Activated CD8-positive, alpha-beta memory T cell treated with anti-CD3 and anti-CD28 coated beads for 36 hours (primary cell): ENCODE results near the gene COTL1. TPM values are rescaled to one million over a fixed set of nuclear protein-coding genes. Genes with fewer than 3 reads are reported as not detected.

ENCODE experiments used
- CTCF ChIA-PET: fragments of 350-600 bp; sonication (Branson Sonifier 250); formaldehyde crosslinking; loops from one replicate; lab custom pipeline; 2021; ENCODE audit warnings: antibody characterized with exemption; lab: Charles Lee
- POLR2A ChIA-PET: fragments of 350-600 bp; sonication (Branson Sonifier 250); formaldehyde crosslinking; loops from one replicate; lab custom pipeline; 2021; ENCODE audit warnings: antibody characterized with exemption; lab: Charles Lee
- total RNA-seq, 2 experiments: library from RNA; stranded (reverse); gene quantifications; one replicate each; pipeline ENCODE4 v1.2.3, GENCODE V29; 2021

The COTL1 gene
- total RNA-seq, 2 experiments from 2014 or later: 450 to 456 TPM

GRCh38 chr16:84593825-84594724, 23.8 kb downstream of the COTL1 start:
- ChIA-PET CTCF (interaction anchor here (1.0 to 1.6 kb wide), 7 partner anchors 9 to 407 kb away, joined by 3 to 7 read pairs (median 4); partner anchors contain the start of gene TAF1C), POLR2A (interaction anchor here (0.6 to 1.2 kb wide), 6 partner anchors 9 to 55 kb away, joined by 3 to 6 read pairs (median 3); no protein-coding TSS in a partner anchor)

GRCh38 chr16:84592718-84593117, 25.2 kb downstream of the COTL1 start:
- POLR2A ChIA-PET: interaction anchor here (0.7 kb wide), 2 partner anchors 19 to 26 kb away, joined by 4 read pairs; no protein-coding TSS in a partner anchor
- CTCF ChIA-PET: interaction anchor here (0.7 to 1.5 kb wide), 3 partner anchors 21 to 55 kb away, joined by 3 to 4 read pairs (median 3); no protein-coding TSS in a partner anchor

- CTCF ChIA-PET: interaction anchor here (0.9 kb wide), 1 partner anchor 26 kb away, joined by 3 read pairs; no protein-coding TSS in a partner anchor
- POLR2A ChIA-PET: no interaction called here
Observed at GRCh38 chr16:84589975-84590719, 27.7 kb downstream of the COTL1 start.

- POLR2A ChIA-PET: no interaction called here
- CTCF ChIA-PET: interaction anchor here (1.1 to 1.5 kb wide), 2 partner anchors 20 to 34 kb away, joined by 3 read pairs; no protein-coding TSS in a partner anchor
Observed at GRCh38 chr16:84588991-84589390, 28.9 kb downstream of the COTL1 start.

DNA sequence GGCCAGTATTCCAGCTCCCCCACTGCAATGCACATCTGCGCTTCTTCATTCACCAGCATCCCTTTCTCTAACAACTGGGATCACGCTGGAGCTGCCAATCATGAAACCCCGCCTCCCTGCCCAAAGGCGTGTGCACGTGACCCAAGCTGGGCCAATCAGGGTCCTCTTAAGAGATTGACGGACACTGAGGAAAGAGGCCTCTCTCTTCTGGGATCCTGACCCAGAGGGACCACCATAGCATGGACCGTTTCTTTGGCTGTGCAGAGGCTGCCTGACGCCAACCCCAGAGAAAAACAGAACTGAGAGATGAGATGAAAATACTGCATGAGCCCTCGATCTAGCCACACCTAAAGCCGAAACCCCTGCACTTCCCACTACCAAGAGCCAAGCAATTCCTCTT, 32.0 kb downstream of the COTL1 start:
- POLR2A ChIA-PET: interaction anchor here (0.9 to 1.2 kb wide), 2 partner anchors 21 to 30 kb away, joined by 3 read pairs; no protein-coding TSS in a partner anchor
- CTCF ChIA-PET: interaction anchor here (0.7 to 2.2 kb wide), 2 partner anchors 9 to 420 kb away, joined by 3 to 7 read pairs; no protein-coding TSS in a partner anchor

DNA sequence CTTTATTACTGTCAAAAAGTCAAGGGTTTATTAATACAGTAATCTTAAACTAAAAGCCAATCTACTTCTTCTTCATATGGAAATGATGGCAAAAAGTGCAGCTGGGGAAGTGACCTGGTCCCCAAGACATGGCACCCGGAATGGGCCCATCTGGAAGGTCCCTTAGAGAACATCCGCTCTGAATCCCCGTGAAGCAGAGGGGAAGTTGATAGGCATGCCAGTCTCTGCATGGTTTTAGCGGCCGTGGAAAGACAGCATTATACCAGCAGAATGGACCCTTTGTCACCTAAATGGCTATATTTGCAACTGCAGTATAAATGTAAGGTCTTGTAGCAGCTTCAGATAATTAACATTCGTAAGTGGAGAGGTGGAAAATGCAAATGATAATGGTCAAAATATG, 32.4 kb downstream of the COTL1 start:
- ChIA-PET POLR2A (interaction anchor here (0.9 to 1.2 kb wide), 2 partner anchors 21 to 31 kb away, joined by 3 read pairs; no protein-coding TSS in a partner anchor), CTCF (interaction anchor here (0.7 to 2.2 kb wide), 3 partner anchors 9 to 420 kb away, joined by 3 to 7 read pairs (median 3); no protein-coding TSS in a partner anchor)

GRCh38 chr16:84584678-84585077, 33.2 kb downstream of the COTL1 start:
- ChIA-PET POLR2A (interaction anchor here (1.2 kb wide), 1 partner anchor 32 kb away, joined by 3 read pairs; no protein-coding TSS in a partner anchor), CTCF (interaction anchor here (1.6 to 2.2 kb wide), 2 partner anchors 10 to 154 kb away, joined by 3 to 7 read pairs; no protein-coding TSS in a partner anchor)

GRCh38 chr16:84583995-84584394, 33.9 kb downstream of the COTL1 start:
- ChIA-PET POLR2A (no interaction called here), CTCF (interaction anchor here (1.1 to 1.6 kb wide), 2 partner anchors 23 to 155 kb away, joined by 3 read pairs; no protein-coding TSS in a partner anchor)

DNA sequence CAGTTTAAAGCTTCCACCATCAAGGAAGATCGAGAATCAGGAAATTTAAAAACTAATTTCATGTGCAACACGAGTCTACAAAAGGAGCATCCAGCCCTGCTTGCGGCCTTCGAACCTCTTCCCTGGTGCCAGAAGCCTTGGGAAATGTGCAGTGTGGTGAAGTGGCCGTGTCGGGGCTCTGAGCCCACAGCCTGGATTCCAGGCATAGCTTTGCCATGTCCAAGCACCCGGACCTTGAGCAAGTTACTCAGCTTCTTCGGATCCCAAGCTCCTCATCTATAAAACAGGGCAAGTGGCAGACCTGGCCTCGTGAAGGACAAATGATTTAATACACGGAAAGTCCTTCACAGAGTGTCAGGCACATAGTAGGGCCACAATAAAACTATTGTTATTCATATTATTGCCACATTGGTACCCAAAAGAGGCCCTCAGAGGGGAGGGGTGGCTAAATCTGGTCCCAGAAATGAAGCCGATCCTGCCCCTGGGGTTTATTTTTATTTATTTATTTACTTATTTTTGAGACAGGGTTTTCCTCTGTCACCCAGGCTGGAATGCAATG, 34.8 kb downstream of the COTL1 start:
- ChIA-PET CTCF (interaction anchor here (0.8 to 1.1 kb wide), 3 partner anchors 9 to 26 kb away, joined by 3 to 4 read pairs (median 4); no protein-coding TSS in a partner anchor), POLR2A (no interaction called here)

- CTCF ChIA-PET: no interaction called here
- POLR2A ChIA-PET: no interaction called here
Observed at GRCh38 chr16:84581158-84581557, 36.7 kb downstream of the COTL1 start.

GRCh38 chr16:84579936-84580335, 37.9 kb downstream of the COTL1 start:
- CTCF ChIA-PET: interaction anchor here (0.9 kb wide), 1 partner anchor 71 kb away, joined by 4 read pairs; no protein-coding TSS in a partner anchor
- POLR2A ChIA-PET: interaction anchor here (1.0 kb wide), 1 partner anchor 14 kb away, joined by 3 read pairs; no protein-coding TSS in a partner anchor

GRCh38 chr16:84578538-84579126, 39.2 kb downstream of the COTL1 start:
- ChIA-PET CTCF (interaction anchor here (0.6 kb wide), 1 partner anchor 13 kb away, joined by 3 read pairs; no protein-coding TSS in a partner anchor), POLR2A (no interaction called here)

DNA sequence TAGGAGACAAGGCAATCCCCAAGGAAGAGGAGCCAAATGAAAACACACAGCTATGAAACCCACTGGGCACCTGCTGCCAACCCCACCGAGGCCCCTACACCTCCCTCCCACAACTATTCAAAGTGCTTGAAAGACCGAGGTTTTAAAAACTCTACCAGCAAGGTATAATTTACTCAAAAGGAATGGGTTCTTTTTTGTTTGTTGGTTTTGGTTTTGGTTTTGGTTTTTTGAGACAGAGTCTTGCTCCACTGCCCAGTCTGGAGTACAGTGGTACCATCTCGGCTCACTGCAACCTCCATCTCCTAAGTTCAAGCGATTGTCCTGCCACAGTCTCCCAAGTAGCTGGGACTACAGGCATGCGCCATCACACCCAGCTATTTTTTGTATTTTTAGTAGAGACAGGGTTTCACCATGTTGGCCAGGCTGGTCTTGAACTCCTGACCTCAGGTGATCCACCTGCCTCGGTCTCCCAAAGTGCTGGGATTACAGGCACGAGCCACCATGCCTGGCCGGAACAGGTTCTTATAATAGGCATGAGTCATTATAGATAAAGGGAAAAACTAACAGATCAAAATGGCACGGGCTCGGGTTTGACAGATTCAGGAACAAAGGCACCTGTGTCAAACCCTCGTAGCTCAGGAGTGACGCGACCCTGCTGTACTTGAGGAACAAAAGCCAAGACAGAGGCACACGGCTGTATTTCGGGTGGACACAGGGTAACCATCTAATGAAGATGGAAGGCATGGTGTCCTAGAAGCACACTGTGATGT, 40.7 kb downstream of the COTL1 start:
- CTCF ChIA-PET: no interaction called here
- POLR2A ChIA-PET: no interaction called here

DNA sequence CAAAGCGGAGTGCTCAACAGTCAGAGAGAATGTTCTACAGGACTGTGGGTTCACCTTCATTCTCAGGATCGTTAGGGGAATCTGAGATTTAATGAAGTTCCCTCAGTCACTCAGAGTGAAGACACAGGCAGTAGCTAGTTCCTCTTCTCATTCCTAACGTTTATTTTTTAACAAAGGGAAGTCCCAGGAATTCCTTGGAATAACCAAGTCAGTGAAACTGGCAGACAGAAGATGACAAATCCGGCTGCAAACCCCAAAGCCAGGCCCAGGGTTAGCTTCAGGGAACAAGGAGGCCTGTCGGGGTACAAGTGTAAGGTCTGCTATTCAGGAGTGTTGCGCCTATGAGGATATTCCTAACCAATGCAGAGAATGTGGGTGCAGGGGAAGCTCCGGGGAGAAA, 42.0 kb downstream of the COTL1 start:
- ChIA-PET POLR2A (no interaction called here), CTCF (no interaction called here)

GRCh38 chr16:84574191-84574590, 43.7 kb downstream of the COTL1 start:
- POLR2A ChIA-PET: interaction anchor here (0.7 to 1.2 kb wide), 2 partner anchors 18 to 25 kb away, joined by 3 to 4 read pairs; no protein-coding TSS in a partner anchor
- CTCF ChIA-PET: interaction anchor here (1.5 kb wide), 1 partner anchor 42 kb away, joined by 4 read pairs; no protein-coding TSS in a partner anchor

DNA sequence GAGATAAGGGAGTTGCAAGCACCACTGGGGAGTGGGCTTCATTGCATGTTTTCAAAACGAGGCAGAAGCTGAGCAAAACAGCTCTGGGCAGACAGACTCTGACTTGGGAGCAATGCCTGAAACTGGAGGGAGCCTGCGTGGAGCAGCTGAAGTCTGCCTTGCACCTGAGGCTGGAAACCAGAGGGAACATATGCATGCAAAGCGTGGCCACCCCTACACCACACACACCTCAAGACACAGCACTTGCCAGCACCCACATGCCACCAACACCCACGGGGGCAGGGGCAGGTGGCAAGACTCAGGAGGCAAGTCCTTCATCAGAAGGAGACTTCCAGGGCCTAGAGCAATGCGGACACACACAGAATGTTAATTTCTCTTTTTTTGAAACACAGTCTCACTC, 45.8 kb downstream of the COTL1 start:
- ChIA-PET CTCF (no interaction called here), POLR2A (interaction anchor here (0.6 to 1.2 kb wide), 2 partner anchors 18 to 30 kb away, joined by 3 to 4 read pairs; no protein-coding TSS in a partner anchor)

DNA sequence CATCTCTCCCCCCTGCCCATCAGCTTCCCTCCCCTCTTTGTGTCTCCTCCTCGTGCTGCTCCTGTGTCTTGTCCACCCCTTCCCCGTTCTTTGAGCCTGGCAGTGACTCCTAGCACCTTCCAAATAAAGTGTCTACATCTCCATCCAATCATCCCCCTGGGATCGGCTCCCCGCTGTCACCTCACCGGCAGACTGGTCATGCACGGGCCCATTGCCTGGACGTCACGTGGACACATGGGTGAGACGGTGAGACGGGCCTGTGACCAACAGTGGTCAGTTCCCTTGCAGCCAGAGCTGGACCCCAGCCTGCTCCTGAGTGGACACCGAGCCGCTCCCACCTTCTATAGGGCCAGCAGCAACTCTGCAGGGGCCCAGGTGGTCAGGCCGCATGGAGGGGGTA, 46.4 kb downstream of the COTL1 start:
- ChIA-PET POLR2A (interaction anchor here (1.2 kb wide), 1 partner anchor 17 kb away, joined by 4 read pairs; no protein-coding TSS in a partner anchor), CTCF (no interaction called here)
